Hematopoietic multipotent progenitor cell treated with erythropoietin and hydrocortisone succinate and interleukin-3 and kit ligand, for 4 days (in vitro differentiated cells): ENCODE data around the gene ARHGAP10.

Source experiments
- DNase-seq: peaks from one replicate; pipeline ENCODE4 v3.0.0-alpha.2; 2015

Gene ARHGAP10

GRCh38 chr4:148110169-148110568 lies 378.3 kb downstream of the ARHGAP10 start:
- no peak for DNase-seq

- DNase-seq: peak; percentile 15
Observed at GRCh38 chr4:148112231-148112982, 380.5 kb downstream of the ARHGAP10 start.

GRCh38 chr4:148114436-148114835 lies 382.5 kb downstream of the ARHGAP10 start:
- DNase-seq: no peak

GRCh38 chr4:148116264-148116663 lies 384.4 kb downstream of the ARHGAP10 start:
- DNase-seq: peak; percentile 68

- DNase-seq: no peak
Observed at GRCh38 chr4:148116969-148117368, 385.1 kb downstream of the ARHGAP10 start.

- no peak for DNase-seq
Observed at GRCh38 chr4:148118179-148118578, 386.3 kb downstream of the ARHGAP10 start.

GRCh38 chr4:148118633-148119032 lies 386.7 kb downstream of the ARHGAP10 start:
- no peak for DNase-seq

GRCh38 chr4:148120216-148120615 lies 388.3 kb downstream of the ARHGAP10 start:
- DNase-seq: no peak
